H9 (cell line): ENCODE data around the gene PIP4K2A. TPM values are rescaled to one million over a fixed set of nuclear protein-coding genes. Genes with fewer than 3 reads are reported as not detected.

Experiments used
- DNase-seq: peaks from one replicate; pipeline ENCODE4 v3.0.0-alpha.2; 2017
- H2AFZ ChIP-seq: one replicate; pipeline ENCODE4 v1.6.1; 2013; ENCODE audit warnings: mild to moderate bottlenecking, low read length, control low read depth, moderate library complexity
- H2AK5ac ChIP-seq: 2 replicates; pipeline ENCODE4 v1.6.1; 2013; ENCODE audit warnings: low read length, control low read depth, mixed read lengths; ENCODE audit not compliant: insufficient read length
- H2BK120ac ChIP-seq: one replicate; pipeline ENCODE4 v1.6.1; 2013; ENCODE audit warnings: low read depth, mild to moderate bottlenecking, low read length, control low read depth, inconsistent platforms; ENCODE audit not compliant: poor library complexity, severe bottlenecking
- H2BK12ac ChIP-seq: 2 replicates; pipeline ENCODE4 v1.6.1; 2013; ENCODE audit warnings: low read length, control low read depth, mixed read lengths, low read depth; ENCODE audit not compliant: insufficient read length
- H2BK15ac ChIP-seq: 2 replicates; pipeline ENCODE4 v1.6.1; 2013; ENCODE audit warnings: low read depth, low read length, control low read depth
- H2BK20ac ChIP-seq: one replicate; pipeline ENCODE4 v1.6.1; 2013; ENCODE audit warnings: low read depth, mild to moderate bottlenecking, low read length, control low read depth, inconsistent platforms; ENCODE audit not compliant: poor library complexity, severe bottlenecking
- H2BK5ac ChIP-seq: 2 replicates; pipeline ENCODE4 v1.6.1; 2013; ENCODE audit warnings: low read length, control low read depth, mixed read lengths; ENCODE audit not compliant: insufficient read length
- H3K14ac ChIP-seq: 2 replicates; pipeline ENCODE4 v1.6.1; 2013; ENCODE audit warnings: low read length, control low read depth; ENCODE audit not compliant: insufficient read depth
- H3K18ac ChIP-seq: 2 replicates; pipeline ENCODE4 v1.6.1; 2013; ENCODE audit warnings: low read depth, mild to moderate bottlenecking, mixed read lengths, low read length, control low read depth; ENCODE audit not compliant: insufficient read length
- H3K23ac ChIP-seq: 2 replicates; pipeline ENCODE4 v1.6.1; 2013; ENCODE audit warnings: low read length, control low read depth, mixed read lengths, low read depth; ENCODE audit not compliant: insufficient read length
- H3K23me2 ChIP-seq: 2 replicates; pipeline ENCODE4 v1.6.1; 2013; ENCODE audit warnings: low read depth, mild to moderate bottlenecking, mixed read lengths, low read length, control low read depth; ENCODE audit not compliant: insufficient read length, poor library complexity, severe bottlenecking
- H3K27ac ChIP-seq: 2 replicates; pipeline ENCODE4 v1.5.1; 2013; ENCODE audit warnings: low read length, control low read depth, mixed read lengths, low read depth; ENCODE audit not compliant: insufficient read length
- H3K27me3 ChIP-seq: 2 replicates; pipeline ENCODE4 v1.6.1; 2013; ENCODE audit warnings: low read length, control low read depth, inconsistent platforms; ENCODE audit not compliant: insufficient read depth
- H3K4ac ChIP-seq: 2 replicates; pipeline ENCODE4 v1.6.1; 2013; ENCODE audit warnings: low read depth, mild to moderate bottlenecking, control low read depth, inconsistent platforms, low read length, moderate library complexity
- H3K4me1 ChIP-seq: 2 replicates; pipeline ENCODE4 v1.6.1; 2013; ENCODE audit warnings: low read length, control low read depth, inconsistent platforms; ENCODE audit not compliant: insufficient read depth
- H3K4me2 ChIP-seq: 2 replicates; pipeline ENCODE4 v1.6.1; 2013; ENCODE audit warnings: low read length, control low read depth, mixed read lengths; ENCODE audit not compliant: insufficient read length, insufficient read depth
- H3K56ac ChIP-seq: 2 replicates; pipeline ENCODE4 v1.6.1; 2013; ENCODE audit warnings: low read depth, mild to moderate bottlenecking, mixed read lengths, low read length, control low read depth; ENCODE audit not compliant: insufficient read length
- H3K79me1 ChIP-seq: 2 replicates; pipeline ENCODE4 v1.6.1; 2013; ENCODE audit warnings: low read depth, mild to moderate bottlenecking, moderate library complexity, low read length, control low read depth, inconsistent platforms; ENCODE audit not compliant: insufficient read depth, poor library complexity, severe bottlenecking
- H3K79me2 ChIP-seq: 2 replicates; pipeline ENCODE4 v1.6.1; 2013; ENCODE audit warnings: low read length, control low read depth, inconsistent platforms; ENCODE audit not compliant: insufficient read depth
- H3K9ac ChIP-seq: 2 replicates; pipeline ENCODE4 v1.6.1; 2013; ENCODE audit warnings: low read length, control low read depth, mixed read lengths; ENCODE audit not compliant: insufficient read length; ENCODE audit errors: extremely low read depth
- H3K9me3 ChIP-seq: one replicate; pipeline ENCODE4 v1.6.1; 2013; ENCODE audit warnings: low read depth, low read length, inconsistent platforms; ENCODE audit not compliant: control insufficient read depth
- H3T11ph ChIP-seq: one replicate; pipeline ENCODE4 v1.6.1; 2013; ENCODE audit warnings: mild to moderate bottlenecking, low read length, control low read depth, inconsistent platforms
- H4K20me1 ChIP-seq: one replicate; pipeline ENCODE4 v1.6.1; 2013; ENCODE audit not compliant: control insufficient read depth, insufficient read length, insufficient read depth
- H4K5ac ChIP-seq: 2 replicates; pipeline ENCODE4 v1.6.1; 2013; ENCODE audit warnings: low read depth, mild to moderate bottlenecking, mixed read lengths, low read length, control low read depth; ENCODE audit not compliant: insufficient read length
- H4K8ac ChIP-seq: replicated peaks from 2 replicates; pipeline ENCODE4 v1.6.1; 2013; ENCODE audit warnings: low read length, control low read depth, mixed read lengths, low read depth; ENCODE audit not compliant: insufficient read length
- H4K91ac ChIP-seq: 2 replicates; pipeline ENCODE4 v1.6.1; 2013; ENCODE audit warnings: low read depth, mild to moderate bottlenecking, moderate library complexity, mixed read lengths, low read length, control low read depth; ENCODE audit not compliant: insufficient read length
- H3K27ac Mint-ChIP-seq, 3 experiments: 2 replicates in 2 of 3; 3 replicates in 1 of 3; pipeline ENCODE4 v1.8.0; 2020 to 2021; ENCODE audit warnings: mixed read lengths in 3 of 3, mild to moderate bottlenecking in 1 of 3, moderate library complexity in 1 of 3
- H3K27me3 Mint-ChIP-seq: 2 replicates; pipeline ENCODE4 v1.8.0; 2021; ENCODE audit warnings: low read depth, mild to moderate bottlenecking, moderate library complexity, mixed read lengths
- H3K36me3 Mint-ChIP-seq, 3 experiments: 2 replicates in 2 of 3; 3 replicates in 1 of 3; pipeline ENCODE4 v1.8.0; 2020 to 2021; ENCODE audit warnings: low read depth in 3 of 3, mixed read lengths in 3 of 3; ENCODE audit not compliant: insufficient read depth in 1 of 3
- H3K4me1 Mint-ChIP-seq, 2 experiments: 2 replicates each; pipeline ENCODE4 v1.8.0; 2020; ENCODE audit warnings: mixed read lengths in 2 of 2
- H3K4me3 Mint-ChIP-seq, 2 experiments: 2 replicates in 1 of 2; 3 replicates in 1 of 2; pipeline ENCODE4 v1.8.0; 2020 to 2021; ENCODE audit warnings: mild to moderate bottlenecking in 2 of 2, mixed read lengths in 2 of 2, moderate library complexity in 1 of 2
- H3K9me3 Mint-ChIP-seq, 2 experiments: 2 replicates in 1 of 2; 3 replicates in 1 of 2; pipeline ENCODE4 v1.8.0; 2020; ENCODE audit warnings: mild to moderate bottlenecking in 2 of 2, mixed read lengths in 2 of 2, moderate library complexity in 1 of 2
- CTCF ChIP-seq: fragments of 200-600 bp; sonication (generic); conservative IDR thresholded peaks from 3 replicates; pipeline ENCODE4 v1.8.0; 2021; ENCODE audit warnings: antibody characterized with exemption, mild to moderate bottlenecking
- WGBS: extraction: QIAGEN DNeasy Blood & Tissue Kit; methylation state at CpG from one replicate; pipeline ENCODE4 v1.1.7; 2013; ENCODE audit warnings: missing lambda C conversion rate, low lambda C conversion rate, mixed read lengths; ENCODE audit not compliant: insufficient read length; ENCODE audit errors: extremely low coverage; 5-methylcytosine and 5-hydroxymethylcytosine counted together
- total RNA-seq: library from RNA; stranded (reverse); gene quantifications from 2 replicates; pipeline ENCODE4 v1.2.1, GENCODE V29; 2021

Gene PIP4K2A
- total RNA-seq, 1 experiment from 2014 or later = 33.6 TPM

- Histone ChIP-seq H3K27me3 (no peaks in the 10 kb centered on the region), H3K79me1 (peaks cover 3% of the 10 kb centered on the region), H3K4me2 (no peak overlapping the region), H2AFZ (no peak overlapping the region), H3K23ac (no peak overlapping the region), H2BK120ac (no peak overlapping the region), H2BK5ac (no peak overlapping the region), H3K9me3 (no peaks in the 10 kb centered on the region), H4K91ac (no peak overlapping the region), H3K79me2 (no peaks in the 10 kb centered on the region), H3K4me1 (peaks cover 2% of the 10 kb centered on the region; the same call in 1 of the 2 replicates), H2BK12ac (no peak overlapping the region), H2BK15ac (no peak overlapping the region), H4K8ac (no peak overlapping the region), H2AK5ac (no peak overlapping the region), H3K9ac (no peak overlapping the region), H4K20me1 (no peaks in the 10 kb centered on the region), H3K27ac (no peak overlapping the region), H4K5ac (no peak overlapping the region), H3K23me2 (no peaks in the 10 kb centered on the region), H3T11ph (no peak overlapping the region), H3K4ac (no peak overlapping the region), H3K14ac (no peak overlapping the region), H3K18ac (no peak overlapping the region), H3K56ac (no peak overlapping the region), H2BK20ac (no peak overlapping the region)
- H3K27me3 Mint-ChIP-seq = no peaks in the 10 kb centered on the region; the same call in 1 of the 2 replicates
- no peak overlapping the region for H3K4me3 Mint-ChIP-seq
- peaks cover 14 to 27% of the 10 kb centered on the region in 2 experiments for H3K4me1 Mint-ChIP-seq
- H3K9me3 Mint-ChIP-seq = no peaks in the 10 kb centered on the region
- TF ChIP-seq CTCF = no peak
- H3K27ac Mint-ChIP-seq = no peak overlapping the region
- no CpG with 5 or more reads among the region's 5 CpGs for WGBS
- no peak for DNase-seq
- H3K36me3 Mint-ChIP-seq = peaks cover 0 to 6% (median 0%) of the 10 kb centered on the region in 3 experiments; a peak in 5 of 7 replicates
Measured at GRCh38 chr10:22597138-22597537, 117.2 kb downstream of the PIP4K2A start.
